HG02973 (cell line): ENCODE results near the gene CYTL1.
"Not testable (repeated sequence)": the region's sequence is repeated elsewhere in the genome, so short reads cannot be mapped to it uniquely, and the experiment has no call there.

Experiments used
- ATAC-seq: cut with Tn5 transposase; IDR thresholded peaks from one replicate; pipeline ENCODE4 v1.9.1; 2021; ENCODE audit warnings: moderate library complexity; ENCODE audit not compliant: unreplicated experiment

Gene CYTL1

DNA sequence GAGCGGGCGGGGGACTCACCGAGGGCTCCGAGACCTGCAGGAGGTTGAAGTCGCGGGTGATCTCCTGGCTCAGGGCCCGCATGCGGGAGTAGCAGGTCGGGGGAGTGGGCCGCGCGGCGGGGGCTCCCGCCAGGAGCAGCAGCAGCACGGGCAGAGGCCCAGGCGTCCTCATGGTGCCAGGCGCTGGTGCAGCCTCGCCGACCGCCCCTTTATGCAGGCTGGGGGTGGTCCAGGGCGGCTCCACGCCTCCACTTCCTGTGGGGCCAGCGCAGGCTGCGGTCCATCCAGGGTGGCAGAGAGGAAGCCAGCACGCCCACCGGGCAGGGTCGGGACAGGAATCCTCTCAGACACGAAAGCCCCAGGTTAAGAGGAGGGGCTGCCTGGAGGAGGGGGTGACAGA lies at the start of gene CYTL1:
Gene CYTL1, minus strand, starts transcription at position 185 of the 400 bp plus-strand sequence. Its CDS starts 13 bp downstream, at position 172.
- ATAC-seq: no peak

GRCh38 chr4:5067908-5068307 lies 48.6 kb upstream of the CYTL1 start:
- ATAC-seq: no peak

GRCh38 chr4:5066968-5067367 lies 47.7 kb upstream of the CYTL1 start:
- not testable (repeated sequence) for ATAC-seq

DNA sequence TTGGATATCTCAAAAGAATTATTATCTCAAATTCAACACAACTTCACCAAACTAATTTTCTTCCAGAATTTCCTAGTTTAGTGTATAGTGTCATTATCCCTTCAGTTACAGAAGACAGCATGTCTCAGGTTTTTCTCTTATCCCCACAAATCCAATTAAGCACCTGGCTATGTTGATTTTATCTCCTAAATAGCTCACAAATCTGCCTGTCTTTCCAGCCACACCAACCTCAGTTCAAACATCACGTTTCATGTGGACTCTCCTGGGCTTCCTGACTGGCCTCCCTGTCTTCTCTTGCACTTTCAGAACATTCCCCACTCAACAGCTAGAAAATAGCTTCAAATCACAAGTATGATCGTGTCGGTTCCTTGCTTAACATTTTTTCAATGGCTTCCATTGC lies 46.8 kb upstream of the CYTL1 start:
- ATAC-seq: no peak

GRCh38 chr4:5055411-5055810 lies 36.2 kb upstream of the CYTL1 start:
- no peak for ATAC-seq

GRCh38 chr4:5054532-5054931 lies 35.3 kb upstream of the CYTL1 start:
- ATAC-seq: no peak

DNA sequence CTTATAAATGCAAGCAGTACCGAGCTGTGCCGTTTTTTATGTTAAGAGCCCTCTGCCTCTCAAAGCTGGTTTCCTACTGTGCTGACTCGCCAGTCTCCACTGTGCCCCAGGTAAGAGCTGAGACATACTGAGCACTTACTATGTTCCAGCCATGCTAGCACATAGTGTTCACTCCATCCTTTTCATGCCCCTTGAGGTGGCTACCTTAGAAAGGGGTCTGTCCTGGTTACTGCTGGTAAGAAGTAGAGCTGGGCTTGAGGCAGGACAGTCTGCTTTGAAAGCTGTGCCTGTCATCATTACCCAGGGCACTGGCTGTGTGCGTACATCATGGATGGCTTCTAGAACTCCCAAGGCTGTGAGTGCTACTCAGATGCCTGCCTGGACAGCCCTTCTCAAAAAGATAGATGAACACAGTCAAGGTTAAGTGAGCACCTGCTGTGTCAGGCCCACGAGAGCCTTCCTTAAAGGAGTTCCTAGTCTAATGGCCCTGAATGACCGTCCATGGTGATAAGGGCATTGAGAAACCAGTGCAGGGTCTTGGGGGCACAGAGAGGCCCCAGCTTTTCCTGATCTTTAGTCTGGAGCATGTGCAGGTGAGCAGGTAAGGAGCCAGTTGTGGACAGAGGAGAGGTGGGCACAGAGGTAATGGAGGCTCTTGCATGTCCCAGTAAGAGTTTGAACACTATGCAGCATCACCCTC lies 33.6 kb upstream of the CYTL1 start:
- ATAC-seq: no peak

- no peak for ATAC-seq
These were observed 33.0 kb upstream of the CYTL1 start for GRCh38 chr4:5052204-5052702.

GRCh38 chr4:5051278-5052203 lies 32.3 kb upstream of the CYTL1 start, which contains the start of gene STK32B:
Gene STK32B (plus strand): TSS chr4:5051480.
- ATAC-seq: no peak

GRCh38 chr4:5050520-5051277 lies 31.4 kb upstream of the CYTL1 start:
- ATAC-seq: no peak

DNA sequence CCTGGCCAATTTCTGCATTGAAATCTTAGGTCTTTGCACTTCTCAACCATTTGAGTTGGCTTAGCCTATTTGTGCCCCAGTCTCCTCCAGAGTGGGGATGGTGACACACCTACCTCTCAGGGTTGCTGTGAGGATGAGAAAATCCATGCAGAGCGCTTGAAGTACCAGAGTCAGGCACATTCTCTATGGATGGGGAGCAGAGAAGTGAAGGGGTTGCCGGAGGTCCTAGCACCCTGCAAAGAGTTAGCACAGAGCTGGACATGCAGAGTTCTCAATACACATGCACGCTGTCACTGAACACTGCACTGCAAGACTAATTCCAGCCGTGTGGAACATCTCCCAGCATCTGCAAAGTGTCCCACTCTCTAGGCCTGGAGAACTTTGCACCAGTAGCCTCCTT lies 29.5 kb upstream of the CYTL1 start:
- no peak for ATAC-seq

- ATAC-seq: no peak
These were observed 25.8 kb upstream of the CYTL1 start for GRCh38 chr4:5045097-5045496.

GRCh38 chr4:5044341-5044740 lies 25.1 kb upstream of the CYTL1 start:
- ATAC-seq: no peak

GRCh38 chr4:5043579-5043978 lies 24.3 kb upstream of the CYTL1 start:
- no peak for ATAC-seq

DNA sequence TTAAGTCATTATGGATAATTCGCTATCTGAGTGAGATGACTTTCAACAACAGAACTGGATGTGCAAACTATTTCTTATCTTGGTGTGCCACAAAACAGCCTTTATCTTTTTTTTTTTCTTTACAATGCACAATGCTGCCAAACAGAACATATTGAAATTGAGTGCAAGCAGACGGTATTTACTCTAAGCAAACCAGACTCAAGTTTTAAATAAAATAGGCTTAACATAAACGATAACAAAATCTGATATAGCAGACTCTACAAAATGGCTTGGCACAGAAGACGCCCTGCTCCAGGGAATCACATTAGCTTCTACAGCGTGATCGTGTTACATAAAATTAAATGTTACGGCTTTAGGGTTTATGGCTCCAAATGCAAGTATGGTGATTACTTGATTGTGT lies 22.4 kb upstream of the CYTL1 start:
- no peak for ATAC-seq

- no peak for ATAC-seq
These were observed 21.8 kb upstream of the CYTL1 start for GRCh38 chr4:5040856-5041620.

GRCh38 chr4:5039800-5040199 lies 20.5 kb upstream of the CYTL1 start:
- ATAC-seq: no peak

DNA sequence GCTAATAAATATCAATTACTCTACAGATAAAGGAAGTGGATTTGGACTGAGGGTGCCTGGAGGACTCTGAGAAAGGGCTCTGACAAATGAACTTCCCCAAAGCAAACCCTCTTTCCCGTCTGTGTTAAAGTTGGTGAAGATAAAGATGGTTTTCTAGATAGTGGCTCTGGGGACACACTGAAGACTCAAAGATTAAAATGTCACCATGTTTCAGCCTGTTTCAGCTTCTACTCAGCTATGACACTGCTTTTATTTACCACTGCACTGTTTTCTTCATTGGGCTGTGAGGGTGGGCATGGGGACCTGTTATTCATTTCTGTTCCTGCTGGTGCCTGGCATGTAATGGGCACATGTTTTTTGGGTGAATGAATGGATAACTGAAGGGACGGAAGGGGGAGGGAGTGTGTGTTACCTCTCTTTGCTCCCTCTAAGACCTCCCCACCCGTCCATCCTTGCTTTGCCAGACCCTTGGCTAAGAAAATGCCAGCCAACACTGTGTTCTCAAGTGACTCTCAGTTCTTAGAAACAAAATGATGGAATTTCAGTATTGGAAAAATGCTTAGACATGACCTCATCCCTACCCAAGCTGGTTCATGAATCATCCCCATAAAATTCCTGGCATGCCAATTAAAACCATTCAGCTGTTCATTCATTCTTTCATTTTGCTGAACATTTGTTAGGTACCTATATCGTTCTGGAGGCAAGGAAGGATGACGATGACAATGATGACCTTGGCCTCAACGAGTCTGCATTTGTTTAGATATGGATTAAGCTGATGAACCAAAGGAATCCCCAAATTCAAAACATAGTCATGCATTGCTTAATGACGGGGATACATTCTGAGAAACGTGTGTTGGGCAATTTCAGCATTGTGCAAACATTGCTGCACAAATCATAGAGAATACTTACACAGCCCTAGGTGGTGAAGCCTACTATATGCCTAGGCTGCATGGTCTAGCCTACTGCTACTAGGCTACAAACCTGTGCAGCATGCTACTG lies 18.6 kb upstream of the CYTL1 start:
- no peak for ATAC-seq

DNA sequence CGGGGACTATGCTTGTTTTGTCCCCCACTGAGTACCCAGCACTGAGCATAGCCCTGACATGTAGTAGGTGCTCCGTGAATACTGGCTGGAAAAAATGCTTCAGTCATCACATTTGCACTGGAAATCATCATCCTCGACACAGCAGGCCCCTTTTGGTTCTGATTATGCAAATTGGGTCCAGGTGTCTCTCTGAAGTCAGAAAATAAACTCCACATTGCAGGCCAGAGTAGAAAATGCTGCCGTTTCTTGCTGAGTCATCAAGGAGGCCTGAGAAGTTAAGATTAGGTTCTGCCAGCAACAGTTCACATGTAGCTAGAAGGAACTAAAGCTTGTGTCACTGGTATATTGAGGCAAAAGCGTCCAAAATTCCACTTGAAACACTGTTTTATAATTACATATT lies 17.0 kb upstream of the CYTL1 start:
- no peak for ATAC-seq
